Stimulated activated CD4-positive, alpha-beta T cell treated with anti-CD3 and anti-CD28 coated beads, TNF-alpha, amount 100 ng/mL, for 4 hours (primary cell): ENCODE measurements around the gene ANKRD24.
"Not testable (repeated sequence)": the region's sequence is repeated elsewhere in the genome, so short reads cannot be mapped to it uniquely, and the experiment has no call there.

ENCODE experiments used
- DNase-seq, 3 experiments: peaks; one replicate each; pipeline ENCODE4 v3.0.0-alpha.2; 2020; ENCODE audit warnings: low read depth in 3 of 3

The ANKRD24 gene

GRCh38 chr19:4267901-4268815 lies 85.7 kb downstream of the ANKRD24 start:
- no peak for DNase-seq

- DNase-seq, result no peak
Observed at GRCh38 chr19:4268816-4269430, 86.4 kb downstream of the ANKRD24 start.

- DNase-seq, result no peak
Observed at GRCh38 chr19:4272894-4273293, 90.4 kb downstream of the ANKRD24 start.

GRCh38 chr19:4274321-4274686 lies 91.8 kb downstream of the ANKRD24 start:
- not testable (repeated sequence) for DNase-seq
